HepG2 (cell line): ENCODE data around the gene STX1B. TPM values are rescaled to one million over a fixed set of nuclear protein-coding genes. Genes with fewer than 3 reads are reported as not detected.
A peak's percentile ranks its signal among the peaks of the same experiment; 100 is the strongest.

Experiments
- CENPT ChIP-seq: sonication (generic); formaldehyde crosslinking; IDR thresholded peaks from 2 replicates; pipeline ENCODE4 v1.8.0; 2022; ENCODE audit warnings: low read depth, mild to moderate bottlenecking, moderate library complexity, missing genetic modification reagents
- ELF3 ChIP-seq: IDR thresholded peaks from 2 replicates; pipeline ENCODE4 v1.6.1; 2016; ENCODE audit warnings: missing genetic modification reagents, missing compliant biosample characterization
- FLYWCH1 ChIP-seq: sonication (generic); formaldehyde crosslinking; IDR thresholded peaks from 2 replicates; pipeline ENCODE4 v1.8.1; 2023; ENCODE audit warnings: mild to moderate bottlenecking, missing genetic modification reagents
- GMEB1 ChIP-seq: sonication (generic); formaldehyde crosslinking; IDR thresholded peaks from 2 replicates; pipeline ENCODE4 v1.5.1; 2020; ENCODE audit warnings: missing genetic modification reagents, mild to moderate bottlenecking, borderline replicate concordance
- HMGXB4 ChIP-seq, 2 experiments: sonication (generic) in 1 of 2; formaldehyde crosslinking in 1 of 2; IDR thresholded peaks; 2 replicates each; pipeline versions ENCODE4 v1.4.0 to v1.6.1; 2018 to 2020; ENCODE audit warnings: missing genetic modification reagents in 2 of 2, borderline replicate concordance in 1 of 2, low read depth in 1 of 2, mild to moderate bottlenecking in 1 of 2, missing biosample characterization in 1 of 2
- MXI1 ChIP-seq: IDR thresholded peaks from 3 replicates; pipeline ENCODE4 v1.6.1; 2012; ENCODE audit warnings: low read depth, low read length, inconsistent platforms, borderline replicate concordance
- PAXIP1 ChIP-seq: sonication (generic); formaldehyde crosslinking; conservative IDR thresholded peaks from 2 replicates; pipeline ENCODE4 v1.4.0; 2020; ENCODE audit warnings: mild to moderate bottlenecking, missing genetic modification reagents, moderate library complexity
- TFDP2 ChIP-seq: sonication (generic); formaldehyde crosslinking; IDR thresholded peaks from 2 replicates; pipeline ENCODE4 v1.4.0; 2020; ENCODE audit warnings: missing genetic modification reagents
- USF2 ChIP-seq, 2 experiments: sonication (generic) in 1 of 2; formaldehyde crosslinking in 1 of 2; IDR thresholded peaks; 2 replicates each; pipeline versions ENCODE4 v1.5.1 to v1.6.1; 2011 to 2020; ENCODE audit warnings: borderline replicate concordance in 1 of 2, low read depth in 1 of 2, low read length in 1 of 2, mild to moderate bottlenecking in 1 of 2, missing genetic modification reagents in 1 of 2, moderate library complexity in 1 of 2
- ZNF766 ChIP-seq: sonication (generic); formaldehyde crosslinking; IDR thresholded peaks from 2 replicates; pipeline ENCODE4 v1.5.0; 2020; ENCODE audit warnings: missing genetic modification reagents, borderline replicate concordance
- ZNF770 ChIP-seq: sonication (generic); formaldehyde crosslinking; IDR thresholded peaks from 2 replicates; pipeline ENCODE4 v1.5.0; 2020; ENCODE audit warnings: mild to moderate bottlenecking, missing genetic modification reagents
- polyA plus RNA-seq, 8 experiments: library from polyadenylated mRNA; depleted of rRNA in 3 of 8; stranded (reverse) in 7 of 8; unstranded in 1 of 8; fragments of >200 nt; fragmentation: Illumina TruSeq in 4 of 8; extraction: Trizol in 4 of 8; gene quantifications; 2 replicates each; pipeline versions ENCODE4 v1.2.1 to v1.2.3, GENCODE V29; 2011 to 2016; ENCODE audit warnings: low read depth in 4 of 8, missing spikeins in 1 of 8, mixed read lengths in 1 of 8; ENCODE audit not compliant: insufficient read depth in 1 of 8
- total RNA-seq, 5 experiments: library from RNA; depleted of rRNA; stranded (reverse); fragments of >200 nt; fragmentation: Illumina TruSeq; extraction: Trizol; gene quantifications; 2 replicates each; pipeline ENCODE4 v1.2.3, GENCODE V29; 2016; ENCODE audit warnings: low read depth in 1 of 5

The STX1B gene
- total and polyA plus RNA-seq, 2 of the 13 experiments (the other 11 are each of a cell fraction or from before 2014, with no cell fraction given): 2.1 to 3.0 TPM

- TF ChIP-seq USF2 (IDR thresholded peaks at IDR 0.05; ENCODE audit: low read depth, low read length): no peak
- no peak for TF ChIP-seq USF2 (CRISPR knock-in tag; IDR thresholded peaks at IDR 0.05; ENCODE audit: borderline replicate concordance)
- peak; percentile 10; the same call in 1 of the 2 replicates for TF ChIP-seq ELF3
- peak; percentile 42; the same call in 1 of the 3 replicates for TF ChIP-seq MXI1
- TF ChIP-seq ZNF770 (CRISPR knock-in tag): peak; percentile 31; the same call in 1 of the 2 replicates
- peak; percentile 11; the same call in 1 of the 2 replicates for TF ChIP-seq PAXIP1
- TF ChIP-seq CENPT: 0 out of 2 replicates have a peak, but pooled peaks have one; percentile 13
- no peak for TF ChIP-seq FLYWCH1 (CRISPR knock-in tag)
- TF ChIP-seq ZNF766 (CRISPR knock-in tag): 0 out of 2 replicates have a peak, but pooled peaks have one; percentile 22
- 0 out of 2 replicates have a peak, but pooled peaks have one; percentile 6 for TF ChIP-seq TFDP2 (CRISPR knock-in tag)
- peak; percentile 49; the same call in 1 of the 2 replicates for TF ChIP-seq GMEB1
- no peak; a peak in 1 of 4 replicates for TF ChIP-seq HMGXB4 (CRISPR knock-in tag; IDR thresholded peaks at IDR 0.05; ENCODE audit: borderline replicate concordance in 1 of 2, low read depth in 1 of 2)
Observed at GRCh38 chr16:30997725-30998711, 12.4 kb downstream of the STX1B start (continued).
